D721Med (cell line): ENCODE measurements around the gene OR52I1.

Experiments used
- DNase-seq: peaks from one replicate; pipeline ENCODE4 v3.0.0; 2011; ENCODE audit warnings: low spot score; ENCODE audit not compliant: insufficient read length
- FAIRE-seq: peaks from 2 replicates; lab custom pipeline; 2011; peaks lifted over from hg19 to GRCh38; lab: Jason Lieb, UNC
- CTCF ChIP-seq: IDR thresholded peaks from 2 replicates; pipeline ENCODE4 v1.5.1; 2012; ENCODE audit warnings: mild to moderate bottlenecking, control low read depth; ENCODE audit not compliant: insufficient read depth; ENCODE audit errors: missing control alignments

Gene OR52I1

GRCh38 chr11:4560467-4560866 lies 33.4 kb upstream of the OR52I1 start:
- FAIRE-seq (no peak), DNase-seq (no peak)
- no peak for TF ChIP-seq CTCF

GRCh38 chr11:4565371-4565770 lies 28.5 kb upstream of the OR52I1 start:
- TF ChIP-seq CTCF: no peak
- FAIRE-seq (no peak), DNase-seq (no peak)

- DNase-seq (no peak), FAIRE-seq (no peak)
- no peak for TF ChIP-seq CTCF
Observed at GRCh38 chr11:4569075-4569474, 24.8 kb upstream of the OR52I1 start.

- TF ChIP-seq CTCF: no peak
- FAIRE-seq (no peak), DNase-seq (no peak)
Observed at GRCh38 chr11:4576880-4577279, 17.0 kb upstream of the OR52I1 start.

GRCh38 chr11:4577761-4578160 lies 16.1 kb upstream of the OR52I1 start:
- TF ChIP-seq CTCF: no peak
- DNase-seq (no peak), FAIRE-seq (no peak)

- no peak for TF ChIP-seq CTCF
- no peak for DNase-seq
- no peak for FAIRE-seq
Observed at GRCh38 chr11:4578624-4579023, 15.2 kb upstream of the OR52I1 start.

- no peak for DNase-seq
- no peak for FAIRE-seq
- no peak for TF ChIP-seq CTCF
Observed at GRCh38 chr11:4580124-4580523, 13.7 kb upstream of the OR52I1 start.
